ENCODE results near the gene SAMD4A. TPM values are rescaled to one million over a fixed set of nuclear protein-coding genes. Genes with fewer than 3 reads are reported as not detected.

The SAMD4A gene
- total RNA-seq, 1 experiment from 2014 or later: 26.5 TPM

DNA sequence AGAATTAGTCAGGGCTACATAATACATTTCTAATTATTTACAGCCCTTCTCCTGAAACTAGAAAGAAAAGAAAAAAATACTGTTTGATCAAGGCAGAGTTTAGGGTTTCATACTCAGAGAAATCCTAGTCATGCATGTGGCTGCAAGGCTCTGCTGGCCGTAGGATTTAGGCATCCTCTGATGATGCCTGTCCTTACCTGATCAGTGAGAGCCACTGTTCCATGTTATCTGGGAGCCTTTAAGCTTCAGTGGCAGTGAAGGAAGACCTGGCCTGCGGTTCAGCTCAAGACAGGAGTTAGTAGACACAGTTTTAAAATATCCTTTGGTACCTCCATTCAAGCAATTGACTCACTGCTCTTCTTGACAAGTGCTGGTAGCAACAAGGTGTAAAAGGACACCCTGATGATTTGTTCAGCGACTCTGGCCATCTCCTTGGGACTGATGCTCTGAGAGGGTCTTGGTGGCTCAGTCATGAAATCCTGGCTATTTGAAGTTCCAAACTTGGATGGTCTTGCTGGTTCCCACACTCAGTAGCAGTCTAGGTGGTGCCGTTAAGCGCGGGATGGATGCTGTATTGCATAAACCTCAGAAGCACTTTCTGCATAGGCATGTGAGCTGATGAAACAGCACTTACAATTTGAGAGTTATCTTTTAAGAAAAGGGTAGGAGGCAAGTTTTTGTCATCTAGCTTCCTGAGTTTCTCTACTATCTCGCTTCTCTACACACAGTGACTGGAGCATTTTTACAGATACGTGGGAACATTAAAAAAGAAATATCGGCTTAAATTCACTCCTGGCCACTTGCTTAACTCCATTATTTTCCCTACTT lies 162.0 kb downstream of the SAMD4A start:
- ChIA-PET POLR2A (ENCODE audit: low non-redundant PET) (no interaction called here), CTCF (interaction anchor here (1.1 to 1.7 kb wide), 2 partner anchors 44 to 163 kb away, joined by 3 to 4 read pairs; no protein-coding TSS in a partner anchor)
- Histone ChIP-seq H3K27ac (ENCODE audit: low read depth, low read length, poor library complexity, severe bottlenecking) (peak overlapping the region; percentile 2), H3K27me3 (replicated peaks; ENCODE audit: insufficient read depth, low read depth, low read length, poor library complexity) (no peaks in the 10 kb centered on the region), H3K4me3 (ENCODE audit: low read depth, low read length, poor library complexity, severe bottlenecking) (no peak overlapping the region), H3K9me3 (ENCODE audit: low read depth, low read length, poor library complexity, severe bottlenecking) (no peaks in the 10 kb centered on the region), H3K36me3 (ENCODE audit: insufficient read depth, low read length, poor library complexity, severe bottlenecking) (no peaks in the 10 kb centered on the region), H3K4me1 (ENCODE audit: insufficient read depth, low read length, poor library complexity, severe bottlenecking) (peaks cover 29% of the 10 kb centered on the region)
- intact Hi-C loops (cut with micrococcal nuclease; ENCODE audit: unreplicated experiment): no loop called here
- BruUV-seq (replicated peaks): no TSS peak
- DNase-seq (ENCODE audit: low spot score): no peak
- no peak for TF ChIP-seq EZH2 (IDR thresholded peaks at IDR 0.05; ENCODE audit: borderline replicate concordance, low read depth, low read length, poor library complexity, severe bottlenecking)
- TF ChIP-seq, protein P1, sequence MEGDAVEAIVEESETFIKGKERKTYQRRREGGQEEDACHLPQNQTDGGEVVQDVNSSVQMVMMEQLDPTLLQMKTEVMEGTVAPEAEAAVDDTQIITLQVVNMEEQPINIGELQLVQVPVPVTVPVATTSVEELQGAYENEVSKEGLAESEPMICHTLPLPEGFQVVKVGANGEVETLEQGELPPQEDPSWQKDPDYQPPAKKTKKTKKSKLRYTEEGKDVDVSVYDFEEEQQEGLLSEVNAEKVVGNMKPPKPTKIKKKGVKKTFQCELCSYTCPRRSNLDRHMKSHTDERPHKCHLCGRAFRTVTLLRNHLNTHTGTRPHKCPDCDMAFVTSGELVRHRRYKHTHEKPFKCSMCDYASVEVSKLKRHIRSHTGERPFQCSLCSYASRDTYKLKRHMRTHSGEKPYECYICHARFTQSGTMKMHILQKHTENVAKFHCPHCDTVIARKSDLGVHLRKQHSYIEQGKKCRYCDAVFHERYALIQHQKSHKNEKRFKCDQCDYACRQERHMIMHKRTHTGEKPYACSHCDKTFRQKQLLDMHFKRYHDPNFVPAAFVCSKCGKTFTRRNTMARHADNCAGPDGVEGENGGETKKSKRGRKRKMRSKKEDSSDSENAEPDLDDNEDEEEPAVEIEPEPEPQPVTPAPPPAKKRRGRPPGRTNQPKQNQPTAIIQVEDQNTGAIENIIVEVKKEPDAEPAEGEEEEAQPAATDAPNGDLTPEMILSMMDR (conservative IDR thresholded peaks at IDR 0.05; ENCODE audit: low read depth, low read length): no peak

DNA sequence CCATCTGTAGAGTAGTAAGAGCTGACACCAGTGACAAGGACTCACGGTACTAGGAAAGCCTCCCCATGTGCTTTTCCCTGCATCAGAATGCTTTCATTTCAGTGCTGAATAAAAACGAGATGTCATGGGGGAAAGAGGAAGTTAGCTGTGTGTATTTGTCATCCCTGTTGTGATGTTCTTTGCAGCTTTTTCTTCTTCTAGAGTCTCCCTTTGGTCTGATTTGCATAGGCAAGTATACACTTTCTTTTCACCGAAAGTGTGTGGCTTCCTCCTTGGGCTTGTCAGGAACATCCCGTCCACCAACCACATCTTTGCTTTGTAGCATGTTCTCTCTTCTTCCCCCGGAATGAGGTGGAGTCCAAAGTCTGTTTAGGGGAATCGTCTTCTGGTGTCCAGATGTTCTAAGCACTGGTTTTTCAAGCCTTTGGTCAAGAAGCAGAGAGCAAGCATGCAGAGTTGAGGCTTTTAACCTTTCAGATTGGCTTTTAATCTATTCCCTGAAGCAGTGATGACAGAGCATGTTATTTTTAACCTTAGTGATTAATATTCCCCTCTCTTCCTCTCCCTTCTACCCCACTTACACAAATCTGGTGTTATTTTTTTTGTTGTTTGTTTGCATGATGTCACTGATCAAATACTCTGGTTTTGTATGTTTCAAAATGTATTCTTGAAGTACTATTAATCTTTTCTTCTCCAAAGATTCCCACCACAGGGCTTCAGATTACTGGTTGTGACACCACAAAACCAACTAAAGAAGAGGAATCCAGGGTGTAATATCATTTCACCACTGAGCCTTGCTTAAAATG lies 163.4 kb downstream of the SAMD4A start:
- Histone ChIP-seq H3K36me3 (ENCODE audit: insufficient read depth, low read length, poor library complexity, severe bottlenecking) (no peaks in the 10 kb centered on the region), H3K27ac (ENCODE audit: low read depth, low read length, poor library complexity, severe bottlenecking) (no peak overlapping the region), H3K4me3 (ENCODE audit: low read depth, low read length, poor library complexity, severe bottlenecking) (no peak overlapping the region), H3K4me1 (ENCODE audit: insufficient read depth, low read length, poor library complexity, severe bottlenecking) (peaks cover 17% of the 10 kb centered on the region), H3K27me3 (replicated peaks; ENCODE audit: insufficient read depth, low read depth, low read length, poor library complexity) (no peaks in the 10 kb centered on the region), H3K9me3 (ENCODE audit: low read depth, low read length, poor library complexity, severe bottlenecking) (no peaks in the 10 kb centered on the region)
- POLR2A ChIA-PET (ENCODE audit: low non-redundant PET): no interaction called here
- intact Hi-C loops (cut with micrococcal nuclease; ENCODE audit: unreplicated experiment): no loop called here
- TF ChIP-seq EZH2 (IDR thresholded peaks at IDR 0.05; ENCODE audit: borderline replicate concordance, low read depth, low read length, poor library complexity, severe bottlenecking): no peak
- TF ChIP-seq, protein P1 (conservative IDR thresholded peaks at IDR 0.05; ENCODE audit: low read depth, low read length): no peak
- CTCF ChIA-PET: no interaction called here
- BruUV-seq (replicated peaks): no TSS peak
- no peak for DNase-seq (ENCODE audit: low spot score)

DNA sequence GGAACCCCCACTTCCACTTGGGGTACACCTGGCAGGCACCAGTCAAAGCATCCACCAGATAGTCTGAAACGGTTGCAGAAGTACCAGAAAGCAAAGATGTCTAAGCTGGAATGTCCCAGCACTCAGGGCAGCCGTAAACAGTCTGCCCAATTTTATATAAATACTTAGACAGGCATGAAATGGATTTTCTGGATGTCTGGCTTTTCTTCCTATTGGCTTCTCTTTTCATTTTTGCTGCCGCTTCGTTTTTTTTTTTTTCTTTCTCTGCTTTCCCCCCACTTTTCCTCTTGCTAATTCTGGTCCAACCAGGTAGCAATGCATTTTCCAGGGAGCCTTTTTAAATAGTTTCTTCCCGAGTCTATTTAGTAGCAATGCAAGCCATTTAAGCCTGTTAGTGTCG lies 168.0 kb downstream of the SAMD4A start:
- BruUV-seq (replicated peaks): no TSS peak
- no peak for DNase-seq (ENCODE audit: low spot score)
- intact Hi-C loops (cut with micrococcal nuclease; ENCODE audit: unreplicated experiment): no loop called here
- Histone ChIP-seq H3K4me1 (ENCODE audit: insufficient read depth, low read length, poor library complexity, severe bottlenecking) (peaks cover 3% of the 10 kb centered on the region), H3K27me3 (replicated peaks; ENCODE audit: insufficient read depth, low read depth, low read length, poor library complexity) (no peaks in the 10 kb centered on the region), H3K9me3 (ENCODE audit: low read depth, low read length, poor library complexity, severe bottlenecking) (no peaks in the 10 kb centered on the region), H3K4me3 (ENCODE audit: low read depth, low read length, poor library complexity, severe bottlenecking) (no peak overlapping the region), H3K36me3 (ENCODE audit: insufficient read depth, low read length, poor library complexity, severe bottlenecking) (no peaks in the 10 kb centered on the region), H3K27ac (ENCODE audit: low read depth, low read length, poor library complexity, severe bottlenecking) (no peak overlapping the region)
- TF ChIP-seq EZH2 (IDR thresholded peaks at IDR 0.05; ENCODE audit: borderline replicate concordance, low read depth, low read length, poor library complexity, severe bottlenecking): no peak
- TF ChIP-seq, protein P1 (conservative IDR thresholded peaks at IDR 0.05; ENCODE audit: low read depth, low read length): no peak
- ChIA-PET CTCF (no interaction called here), POLR2A (ENCODE audit: low non-redundant PET) (no interaction called here)
